Keratinocyte (primary cell): ENCODE results near the gene AP3D1. TPM values are rescaled to one million over a fixed set of nuclear protein-coding genes. Genes with fewer than 3 reads are reported as not detected.

Source experiments
- DNase-seq: peaks from one replicate; pipeline ENCODE4 v3.0.0-alpha.2; 2011; ENCODE audit warnings: low read depth, missing footprints, low spot score
- FAIRE-seq: peaks from 2 replicates; lab custom pipeline; 2011; peaks lifted over from hg19 to GRCh38; lab: Jason Lieb, UNC
- H2AFZ ChIP-seq: 2 replicates; pipeline ENCODE4 v1.6.0; 2012; ENCODE audit warnings: low read length, control low read depth, inconsistent platforms; ENCODE audit not compliant: control insufficient read depth
- H3K27ac ChIP-seq: 2 replicates; pipeline ENCODE4 v1.5.1; 2011; ENCODE audit warnings: low read length; ENCODE audit not compliant: control insufficient read depth, insufficient read depth
- H3K27me3 ChIP-seq: 3 replicates; pipeline ENCODE4 v1.6.0; 2011; ENCODE audit warnings: low read length; ENCODE audit not compliant: control insufficient read depth, insufficient read depth; ENCODE audit errors: extremely low read depth
- H3K36me3 ChIP-seq, 2 experiments: 2 replicates in 1 of 2; 3 replicates in 1 of 2; pipeline ENCODE4 v1.5.1; 2011; ENCODE audit warnings: low read length in 2 of 2, mild to moderate bottlenecking in 1 of 2; ENCODE audit not compliant: control insufficient read depth in 2 of 2, insufficient read depth in 2 of 2; ENCODE audit errors: extremely low read depth in 1 of 2
- H3K4me1 ChIP-seq: 3 replicates; pipeline ENCODE4 v1.5.1; 2011; ENCODE audit warnings: low read length; ENCODE audit not compliant: control insufficient read depth, insufficient read depth; ENCODE audit errors: extremely low read depth
- H3K4me2 ChIP-seq: 3 replicates; pipeline ENCODE4 v1.6.0; 2011; ENCODE audit warnings: low read depth, low read length; ENCODE audit not compliant: control insufficient read depth, insufficient read depth; ENCODE audit errors: extremely low read depth
- H3K4me3 ChIP-seq, 3 experiments: fragments of 200-600 bp in 1 of 3; sonication (generic) in 1 of 3; 2 replicates in 2 of 3; 3 replicates in 1 of 3; pipeline ENCODE4 v1.5.1; 2011 to 2016; ENCODE audit warnings: low read length in 3 of 3, mild to moderate bottlenecking in 3 of 3, control low read depth in 2 of 3, inconsistent platforms in 1 of 3, low read depth in 1 of 3, mixed read lengths in 1 of 3, mixed run types in 1 of 3, moderate library complexity in 1 of 3; ENCODE audit not compliant: control insufficient read depth in 2 of 3, insufficient read depth in 2 of 3; ENCODE audit errors: extremely low read depth in 1 of 3
- H3K79me2 ChIP-seq: 2 replicates; pipeline ENCODE4 v1.6.0; 2012; ENCODE audit warnings: low read length; ENCODE audit not compliant: control insufficient read depth, insufficient read depth
- H3K9ac ChIP-seq: 3 replicates; pipeline ENCODE4 v1.6.0; 2011; ENCODE audit warnings: low read length; ENCODE audit not compliant: control insufficient read depth, insufficient read depth; ENCODE audit errors: extremely low read depth
- H3K9me1 ChIP-seq: 3 replicates; pipeline ENCODE4 v1.6.0; 2011; ENCODE audit warnings: low read length; ENCODE audit not compliant: control insufficient read depth, insufficient read depth; ENCODE audit errors: extremely low read depth
- H3K9me3 ChIP-seq: 2 replicates; pipeline ENCODE4 v1.5.1; 2012; ENCODE audit warnings: low read depth, low read length; ENCODE audit not compliant: control insufficient read depth
- H4K20me1 ChIP-seq: 3 replicates; pipeline ENCODE4 v1.6.0; 2011; ENCODE audit warnings: low read length; ENCODE audit not compliant: control insufficient read depth, insufficient read depth; ENCODE audit errors: extremely low read depth
- EZH2 ChIP-seq: IDR thresholded peaks from one replicate; pipeline ENCODE4 v1.6.1; 2012; ENCODE audit warnings: inconsistent platforms, mild to moderate bottlenecking, low read length, moderate library complexity
- dilution Hi-C: fragments of 300-500 bp; cut with MboI; formaldehyde crosslinking; loops from one replicate; pipeline ENCODE4 v1.7.0; 2020; ENCODE audit warnings: low sequenced_read_pairs; ENCODE audit not compliant: extremely low pct_ligation_motif_present
- polyA plus RNA-seq, 5 experiments: library from polyadenylated mRNA; depleted of rRNA in 3 of 5; stranded (reverse) in 3 of 5; stranded (forward) in 1 of 5; unstranded in 1 of 5; fragments of >200 nt; gene quantifications; 1 replicate in 1 of 5; 2 replicates in 3 of 5; 3 replicates in 1 of 5; pipeline versions ENCODE4 v1.2.1 to v1.2.3, GENCODE V29; 2011 to 2012; ENCODE audit warnings: missing spikeins in 2 of 5, low read depth in 1 of 5, low replicate concordance in 1 of 5
- TF ChIP-seq, protein P1 (sequence below), 3 experiments: IDR thresholded peaks in 1 of 3; conservative IDR thresholded peaks in 1 of 3; optimal IDR thresholded peaks in 1 of 3; 2 replicates in 2 of 3; 3 replicates in 1 of 3; pipeline versions ENCODE3 to v1.5.1; 2011; ENCODE audit warnings: low read length in 3 of 3, mild to moderate bottlenecking in 3 of 3, moderate library complexity in 2 of 3, control low read depth in 1 of 3, inconsistent platforms in 1 of 3; ENCODE audit not compliant: insufficient read depth in 2 of 3; ENCODE audit errors: extremely low read depth in 1 of 3

AP3D1 gene
- polyA plus RNA-seq, 1 donor (not counting 4 experiments of a cell fraction or from before 2014, with no cell fraction given) = 56.1 TPM

DNA sequence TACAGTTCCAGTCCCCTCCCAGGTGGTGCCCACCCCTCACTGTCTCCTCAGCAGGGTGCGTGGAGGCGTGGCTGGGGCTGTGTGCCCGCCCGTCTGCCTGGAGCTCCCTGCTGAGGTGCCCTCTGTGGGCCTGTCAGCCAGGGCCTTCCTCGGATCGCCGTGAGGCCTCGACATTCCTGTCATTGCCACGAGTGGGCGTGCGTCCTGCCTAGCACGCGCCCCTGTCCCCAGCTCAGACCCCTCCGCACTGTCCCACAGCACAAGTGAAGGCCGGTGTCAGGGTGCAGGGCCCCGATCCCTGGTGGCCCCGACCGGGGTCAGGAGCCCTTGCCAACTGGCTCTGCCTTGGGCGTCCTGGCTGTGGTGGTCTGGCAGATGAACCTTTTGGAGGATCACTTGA lies 44.5 kb upstream of the AP3D1 start:
- TF ChIP-seq, protein P1, sequence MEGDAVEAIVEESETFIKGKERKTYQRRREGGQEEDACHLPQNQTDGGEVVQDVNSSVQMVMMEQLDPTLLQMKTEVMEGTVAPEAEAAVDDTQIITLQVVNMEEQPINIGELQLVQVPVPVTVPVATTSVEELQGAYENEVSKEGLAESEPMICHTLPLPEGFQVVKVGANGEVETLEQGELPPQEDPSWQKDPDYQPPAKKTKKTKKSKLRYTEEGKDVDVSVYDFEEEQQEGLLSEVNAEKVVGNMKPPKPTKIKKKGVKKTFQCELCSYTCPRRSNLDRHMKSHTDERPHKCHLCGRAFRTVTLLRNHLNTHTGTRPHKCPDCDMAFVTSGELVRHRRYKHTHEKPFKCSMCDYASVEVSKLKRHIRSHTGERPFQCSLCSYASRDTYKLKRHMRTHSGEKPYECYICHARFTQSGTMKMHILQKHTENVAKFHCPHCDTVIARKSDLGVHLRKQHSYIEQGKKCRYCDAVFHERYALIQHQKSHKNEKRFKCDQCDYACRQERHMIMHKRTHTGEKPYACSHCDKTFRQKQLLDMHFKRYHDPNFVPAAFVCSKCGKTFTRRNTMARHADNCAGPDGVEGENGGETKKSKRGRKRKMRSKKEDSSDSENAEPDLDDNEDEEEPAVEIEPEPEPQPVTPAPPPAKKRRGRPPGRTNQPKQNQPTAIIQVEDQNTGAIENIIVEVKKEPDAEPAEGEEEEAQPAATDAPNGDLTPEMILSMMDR (optimal IDR thresholded peaks at IDR 0.05 in 1 of 3, IDR thresholded peaks at IDR 0.05 in 1 of 3, conservative IDR thresholded peaks at IDR 0.05 in 1 of 3; ENCODE audit: extremely low read depth in 1 of 3, insufficient read depth in 2 of 3, low read length in 3 of 3) = no peak
- no peak for TF ChIP-seq EZH2
- Histone ChIP-seq H3K4me1 (no peaks in the 10 kb centered on the region), H3K27me3 (no peaks in the 10 kb centered on the region), H3K79me2 (peaks cover 23% of the 10 kb centered on the region), H3K9ac (no peak overlapping the region), H3K4me2 (no peak overlapping the region), H3K36me3 (peaks cover 18 to 20% of the 10 kb centered on the region in 2 experiments), H4K20me1 (no peaks in the 10 kb centered on the region), H2AFZ (no peak overlapping the region), H3K9me1 (no peaks in the 10 kb centered on the region), H3K4me3 (no peak overlapping the region), H3K9me3 (no peaks in the 10 kb centered on the region), H3K27ac (no peak overlapping the region)
- dilution Hi-C loops = no loop called here
- FAIRE-seq (no peak), DNase-seq (no peak)

DNA sequence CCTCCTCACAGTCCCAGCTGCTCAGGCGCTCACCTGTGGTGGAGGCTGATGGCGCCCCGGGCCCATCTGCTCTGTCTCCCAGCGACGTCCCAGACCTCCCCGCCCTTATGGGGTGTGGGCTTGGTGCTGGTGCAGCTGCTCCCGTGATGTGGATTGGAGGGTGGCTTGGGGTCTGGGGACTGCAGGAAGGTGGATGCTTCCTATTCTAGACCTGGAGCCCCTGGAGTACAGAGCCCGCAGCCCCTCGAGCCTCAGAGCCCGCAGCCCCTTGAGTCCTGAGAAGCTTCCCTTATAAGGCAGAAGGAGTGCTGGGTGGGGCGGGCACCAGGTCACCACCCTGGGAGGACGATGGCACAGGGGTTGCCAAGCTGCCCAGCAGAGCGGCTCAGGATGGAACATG lies 44.0 kb upstream of the AP3D1 start:
- Histone ChIP-seq H3K9me1 (no peaks in the 10 kb centered on the region), H3K79me2 (peaks cover 23% of the 10 kb centered on the region), H3K36me3 (peaks cover 18 to 21% of the 10 kb centered on the region in 2 experiments), H3K27me3 (no peaks in the 10 kb centered on the region), H3K27ac (no peak overlapping the region), H3K9me3 (no peaks in the 10 kb centered on the region), H3K4me1 (no peaks in the 10 kb centered on the region), H4K20me1 (peaks cover under 1% of the 10 kb centered on the region), H3K9ac (no peak overlapping the region), H2AFZ (no peak overlapping the region), H3K4me2 (no peak overlapping the region), H3K4me3 (no peak overlapping the region)
- no peak for FAIRE-seq
- TF ChIP-seq, protein P1 (optimal IDR thresholded peaks at IDR 0.05 in 1 of 3, IDR thresholded peaks at IDR 0.05 in 1 of 3, conservative IDR thresholded peaks at IDR 0.05 in 1 of 3; ENCODE audit: extremely low read depth in 1 of 3, insufficient read depth in 2 of 3, low read length in 3 of 3) = no peak
- TF ChIP-seq EZH2 = no peak
- no peak for DNase-seq
- dilution Hi-C loops = no loop called here
